Stimulated activated CD4-positive, alpha-beta T cell treated with anti-CD3 and anti-CD28 coated beads, Interleukin-4, amount 100 ng/mL, for 1 hour (primary cell): Measurements from ENCODE around the gene ANGPTL5.
"Not testable (repeated sequence)": the region's sequence is repeated elsewhere in the genome, so short reads cannot be mapped to it uniquely, and the experiment has no call there.

Experiments used
- DNase-seq: peaks from one replicate; pipeline ENCODE4 v3.0.0-alpha.2; 2020

ANGPTL5 gene

DNA sequence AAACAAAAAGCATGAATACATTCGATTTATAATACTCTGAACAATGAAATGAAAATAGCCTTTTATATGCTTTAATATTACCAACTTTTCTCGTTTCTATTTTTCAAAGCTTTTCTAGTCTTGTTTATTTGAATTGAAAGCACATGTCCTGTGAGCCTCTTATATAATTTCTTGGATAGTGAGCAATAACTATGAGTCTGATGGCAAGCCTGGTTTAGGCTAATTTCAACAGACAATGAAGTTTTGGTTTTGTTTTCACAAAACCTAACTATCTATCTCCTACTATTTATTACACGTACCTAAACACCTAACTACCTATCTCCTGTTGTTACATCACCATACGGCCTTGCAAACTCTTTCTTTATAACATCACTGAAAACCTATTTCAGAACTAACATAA, 30.7 kb downstream of the ANGPTL5 start:
- no peak for DNase-seq

DNA sequence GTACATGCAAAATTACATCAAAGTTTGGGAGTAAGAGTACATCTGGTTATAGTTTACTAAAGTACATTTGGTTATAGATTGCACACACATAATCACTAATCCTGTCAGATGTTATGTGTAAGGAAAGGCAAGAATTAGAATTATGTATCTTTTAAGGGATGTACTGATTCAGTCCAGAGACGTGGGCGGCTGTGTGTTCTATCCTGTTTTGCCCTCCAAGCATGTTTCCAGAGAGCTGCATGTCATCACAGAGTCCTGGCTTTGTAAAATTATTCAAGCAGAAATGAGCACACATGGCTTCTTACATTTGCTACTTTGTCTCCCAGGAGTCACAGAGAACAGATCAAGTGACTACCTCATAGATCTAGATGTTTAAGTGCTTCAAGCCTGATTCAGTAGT, 34.7 kb downstream of the ANGPTL5 start:
- DNase-seq: no peak

- DNase-seq: no peak
These were observed 36.1 kb downstream of the ANGPTL5 start for GRCh38 chr11:101880222-101880621.

DNA sequence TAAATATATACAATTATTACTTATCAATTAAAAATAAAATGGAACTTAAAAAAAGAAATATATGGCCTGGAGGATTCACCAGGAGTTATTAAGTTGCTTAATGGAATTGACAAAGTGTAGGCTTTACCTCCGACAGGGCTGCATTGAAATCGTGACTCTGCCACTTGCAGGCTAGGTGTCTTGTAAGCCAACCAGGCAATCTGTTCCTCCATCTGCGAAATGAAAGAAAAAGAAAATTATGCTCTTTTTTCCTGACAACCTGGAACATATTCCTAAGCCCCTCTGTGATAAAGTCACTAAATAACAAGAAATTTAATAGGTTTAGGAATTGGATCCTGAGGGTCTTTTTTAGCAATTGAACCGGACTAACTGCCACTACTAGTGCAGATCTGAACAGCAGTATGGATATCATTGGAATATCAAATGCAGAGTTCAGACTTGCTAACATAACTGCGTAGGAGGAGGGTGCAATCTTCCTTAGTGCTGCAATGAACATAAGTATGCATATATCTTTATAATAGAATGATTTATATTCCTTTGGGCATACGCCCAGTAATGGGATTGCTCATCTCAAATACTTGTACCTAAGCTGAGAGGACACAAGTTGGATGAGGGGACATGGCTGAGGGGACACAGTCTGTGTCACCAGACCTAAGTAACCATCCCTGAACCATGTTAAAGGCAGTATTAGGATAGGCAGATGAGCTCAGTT, 44.0 kb downstream of the ANGPTL5 start:
- no peak for DNase-seq

DNA sequence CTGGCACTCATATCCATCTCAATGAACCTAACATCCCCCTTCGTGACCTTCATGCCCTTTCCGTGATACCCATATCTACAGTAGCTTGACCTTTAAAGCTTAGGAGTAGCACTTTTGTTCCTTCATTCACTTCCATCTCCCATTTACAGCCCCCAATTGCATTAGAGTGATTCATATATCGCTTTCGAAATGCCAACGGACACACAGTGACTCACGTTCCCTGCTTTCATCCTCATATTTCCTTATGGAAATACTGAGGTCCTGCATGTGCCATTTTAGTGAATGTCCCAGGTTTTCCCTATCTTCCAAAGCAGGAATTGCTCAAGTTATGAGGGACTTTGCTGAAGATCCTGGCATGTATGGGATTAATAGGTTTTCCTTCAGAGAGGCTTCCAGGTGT, 45.8 kb downstream of the ANGPTL5 start:
- DNase-seq: no peak

- no peak for DNase-seq
These were observed 48.4 kb downstream of the ANGPTL5 start for GRCh38 chr11:101867951-101868350.

DNA sequence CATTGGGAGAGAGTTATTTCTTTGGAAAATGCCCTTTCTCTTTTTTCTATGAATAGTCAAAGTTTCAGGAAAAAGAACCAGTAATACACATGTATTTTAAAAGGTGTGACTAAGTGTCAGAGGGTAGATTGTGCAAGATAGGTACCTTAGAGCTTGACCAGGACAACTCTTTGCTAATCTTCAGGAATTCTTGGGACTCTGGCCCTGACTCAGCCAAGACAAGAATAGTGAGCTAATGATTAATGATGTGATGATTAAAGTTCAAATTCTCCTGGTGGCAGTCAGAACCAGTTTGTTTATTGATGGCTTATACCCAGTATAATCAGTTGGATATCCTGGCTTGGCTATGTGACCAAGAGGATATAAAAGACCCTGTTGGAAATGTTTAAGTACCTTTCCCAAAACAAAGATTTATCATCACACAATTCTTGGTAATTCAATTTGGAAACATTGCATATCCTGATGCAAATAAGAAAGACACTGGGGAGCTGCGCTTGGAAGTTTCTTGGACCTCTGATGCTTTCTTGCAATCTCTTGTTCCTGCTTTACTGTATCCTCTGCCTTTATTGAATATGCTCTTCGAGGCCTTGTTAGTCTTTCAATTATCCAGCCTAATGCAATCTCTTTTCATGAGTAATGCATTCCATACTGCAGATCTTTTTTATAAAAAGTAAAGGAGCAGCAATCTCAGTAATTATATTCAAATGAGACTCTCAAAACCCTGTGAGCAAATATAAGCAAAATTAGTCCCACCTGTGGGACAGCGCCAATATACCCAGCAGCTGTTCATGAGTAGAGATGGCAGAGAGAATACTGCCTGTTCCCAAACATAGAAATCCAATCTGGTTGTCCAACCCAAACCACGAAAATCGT, 49.5 kb downstream of the ANGPTL5 start:
- DNase-seq: no peak

DNA sequence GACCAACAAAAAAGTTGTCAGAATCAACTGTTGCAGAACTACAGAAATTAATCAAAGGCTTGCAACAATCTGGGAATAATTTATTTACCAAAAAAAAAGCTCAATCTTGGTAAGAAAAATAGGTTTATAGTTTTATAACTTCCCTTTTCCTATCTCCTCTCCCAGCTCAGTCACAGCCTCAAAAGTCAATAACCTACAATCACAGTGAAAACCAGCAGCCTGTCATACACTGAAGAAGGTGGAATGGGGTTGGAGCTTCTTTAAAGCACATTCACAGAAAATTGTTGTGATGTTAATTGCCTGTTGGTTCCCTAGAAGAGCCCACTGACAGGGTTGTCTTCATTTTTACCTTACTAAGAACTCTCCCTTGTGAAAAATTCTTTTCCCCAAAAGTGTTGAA, 52.2 kb downstream of the ANGPTL5 start:
- no peak for DNase-seq

GRCh38 chr11:101863361-101863760, 53.0 kb downstream of the ANGPTL5 start:
- DNase-seq: no peak

DNA sequence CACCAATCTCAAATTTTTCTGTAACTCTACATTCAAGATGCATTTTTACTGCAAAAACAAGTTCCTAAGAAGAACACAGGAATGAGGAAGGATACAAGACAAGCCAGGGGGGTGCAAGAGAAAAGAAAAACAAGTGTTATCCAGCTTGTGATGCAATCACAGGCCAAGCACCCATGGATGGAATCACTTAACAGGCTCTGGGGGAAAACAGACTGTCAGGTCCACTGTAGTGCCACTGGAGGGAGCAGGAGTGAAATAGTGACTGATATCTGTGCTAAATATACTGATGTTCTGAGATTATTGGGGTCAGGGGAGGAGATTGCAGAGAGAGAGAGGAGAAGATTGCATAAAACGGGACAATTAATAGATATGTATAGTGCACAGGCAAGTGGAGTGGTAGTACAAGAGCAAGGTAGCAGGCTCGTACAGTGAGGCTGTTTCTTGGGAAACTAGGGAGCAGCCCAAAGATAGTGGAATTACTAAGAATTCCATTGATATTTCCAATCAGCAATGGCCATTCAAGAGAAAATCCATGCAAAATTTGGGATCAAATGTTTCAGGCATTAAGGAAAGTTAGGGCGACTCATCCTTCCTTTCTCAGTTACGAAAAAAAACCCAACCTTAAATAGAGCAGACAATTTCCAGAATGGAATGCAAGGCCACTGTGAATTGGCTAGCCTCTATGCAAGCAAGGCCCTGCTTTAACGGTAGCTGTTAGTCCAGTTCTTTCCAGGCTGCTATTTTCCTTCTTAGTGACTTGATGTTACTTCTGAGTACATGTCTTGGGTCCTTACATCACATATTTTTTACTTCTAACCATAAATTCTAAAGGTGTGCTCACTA, 53.7 kb downstream of the ANGPTL5 start:
- no peak for DNase-seq

GRCh38 chr11:101860696-101861427, 55.5 kb downstream of the ANGPTL5 start:
- peak; percentile 1 for DNase-seq

GRCh38 chr11:101852260-101852659, 64.1 kb downstream of the ANGPTL5 start:
- DNase-seq: not testable (repeated sequence)

DNA sequence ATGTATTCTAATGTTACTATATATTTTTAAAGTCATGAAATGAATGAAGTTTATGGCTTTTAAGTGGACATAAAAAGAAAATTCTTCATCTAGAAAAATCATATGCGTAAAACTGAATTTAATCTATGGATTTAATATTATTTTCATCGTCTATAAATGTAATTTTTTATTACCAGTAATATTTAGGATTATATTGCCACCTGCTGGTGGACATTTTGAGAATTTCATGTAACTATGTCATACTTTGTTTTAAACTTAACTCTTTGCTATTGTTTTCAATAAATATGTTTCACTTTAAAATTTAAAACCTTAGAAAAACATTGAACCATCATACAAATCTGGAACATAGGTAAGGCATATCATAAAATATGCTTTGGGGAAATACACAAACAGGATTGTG, 68.1 kb downstream of the ANGPTL5 start:
- no peak for DNase-seq

DNA sequence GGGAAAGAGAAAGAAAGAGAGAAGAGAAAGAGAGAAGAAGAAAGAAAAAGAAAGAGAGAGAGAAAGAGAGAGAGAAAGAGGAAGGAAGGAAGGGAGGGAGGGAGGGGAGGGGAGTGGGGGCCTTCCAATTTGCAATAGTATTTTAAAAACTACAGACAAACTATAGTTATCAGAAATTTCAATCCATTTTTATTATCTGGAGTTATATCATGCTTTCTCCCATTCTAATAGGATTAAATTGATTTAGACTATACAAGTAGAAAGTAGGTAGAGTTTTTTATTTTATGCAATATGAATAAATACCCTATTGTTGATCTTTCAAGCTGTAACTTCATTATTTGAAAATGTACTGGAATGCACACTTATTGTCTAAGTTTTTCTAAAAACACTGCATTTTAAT, 71.7 kb downstream of the ANGPTL5 start:
- no peak for DNase-seq

DNA sequence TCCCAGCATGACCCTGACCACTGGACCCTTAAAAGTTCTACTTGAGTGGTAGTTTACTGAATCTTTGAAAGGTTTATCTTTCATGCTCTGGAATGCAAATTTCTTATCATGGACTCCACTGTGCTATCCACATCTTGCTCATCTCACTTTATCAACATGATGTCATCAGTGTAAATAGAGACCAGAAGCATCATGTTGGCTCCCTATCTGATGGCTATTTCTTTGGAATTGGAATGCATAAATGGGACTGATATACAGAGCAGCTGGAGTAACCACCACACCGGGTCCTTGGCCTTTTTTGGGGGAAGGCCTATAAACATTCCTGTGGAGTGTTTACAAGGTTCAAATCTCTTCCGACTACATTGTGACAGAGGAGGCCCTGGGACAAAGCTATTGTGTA, 75.6 kb downstream of the ANGPTL5 start:
- DNase-seq: no peak
